Activated naive CD8-positive, alpha-beta T cell treated with anti-CD3 and anti-CD28 coated beads, Interleukin-2, amount 50 U/mL, for 24 hours (primary cell): Measurements from ENCODE around the gene R3HDM2.
A peak's percentile ranks its signal among the peaks of the same experiment; 100 is the strongest.
"Not testable (repeated sequence)": the region's sequence is repeated elsewhere in the genome, so short reads cannot be mapped to it uniquely, and the experiment has no call there.

Experiments used
- ATAC-seq: fragments of 150-1000 bp; cut with Tn5 transposase; one replicate; pipeline ENCODE4 v1.10.0; 2021
- DNase-seq: peaks from one replicate; pipeline ENCODE4 v3.0.0; 2021
- H3K27ac Mint-ChIP-seq: one replicate; pipeline ENCODE4 v1.8.0; 2021; ENCODE audit warnings: mild to moderate bottlenecking, mixed read lengths
- H3K27me3 Mint-ChIP-seq: one replicate; pipeline ENCODE4 v1.8.0; 2021; ENCODE audit warnings: mixed read lengths
- H3K36me3 Mint-ChIP-seq: one replicate; pipeline ENCODE4 v1.8.0; 2021; ENCODE audit warnings: low read depth, mixed read lengths
- H3K4me1 Mint-ChIP-seq: one replicate; pipeline ENCODE4 v1.8.0; 2021; ENCODE audit warnings: mixed read lengths
- H3K4me3 Mint-ChIP-seq: one replicate; pipeline ENCODE4 v1.8.0; 2021; ENCODE audit warnings: mild to moderate bottlenecking, moderate library complexity, mixed read lengths
- H3K9me3 Mint-ChIP-seq: one replicate; pipeline ENCODE4 v1.8.0; 2021; ENCODE audit warnings: mixed read lengths

Gene R3HDM2

GRCh38 chr12:57282073-57282472 lies 148.8 kb downstream of the R3HDM2 start:
- H3K9me3 Mint-ChIP-seq, DNase-seq, ATAC-seq, H3K27me3 Mint-ChIP-seq, H3K27ac Mint-ChIP-seq, H3K4me3 Mint-ChIP-seq: not testable (repeated sequence)
- Mint-ChIP-seq H3K4me1 (peaks cover 24% of the 10 kb centered on the region), H3K36me3 (peaks cover 13% of the 10 kb centered on the region)

DNA sequence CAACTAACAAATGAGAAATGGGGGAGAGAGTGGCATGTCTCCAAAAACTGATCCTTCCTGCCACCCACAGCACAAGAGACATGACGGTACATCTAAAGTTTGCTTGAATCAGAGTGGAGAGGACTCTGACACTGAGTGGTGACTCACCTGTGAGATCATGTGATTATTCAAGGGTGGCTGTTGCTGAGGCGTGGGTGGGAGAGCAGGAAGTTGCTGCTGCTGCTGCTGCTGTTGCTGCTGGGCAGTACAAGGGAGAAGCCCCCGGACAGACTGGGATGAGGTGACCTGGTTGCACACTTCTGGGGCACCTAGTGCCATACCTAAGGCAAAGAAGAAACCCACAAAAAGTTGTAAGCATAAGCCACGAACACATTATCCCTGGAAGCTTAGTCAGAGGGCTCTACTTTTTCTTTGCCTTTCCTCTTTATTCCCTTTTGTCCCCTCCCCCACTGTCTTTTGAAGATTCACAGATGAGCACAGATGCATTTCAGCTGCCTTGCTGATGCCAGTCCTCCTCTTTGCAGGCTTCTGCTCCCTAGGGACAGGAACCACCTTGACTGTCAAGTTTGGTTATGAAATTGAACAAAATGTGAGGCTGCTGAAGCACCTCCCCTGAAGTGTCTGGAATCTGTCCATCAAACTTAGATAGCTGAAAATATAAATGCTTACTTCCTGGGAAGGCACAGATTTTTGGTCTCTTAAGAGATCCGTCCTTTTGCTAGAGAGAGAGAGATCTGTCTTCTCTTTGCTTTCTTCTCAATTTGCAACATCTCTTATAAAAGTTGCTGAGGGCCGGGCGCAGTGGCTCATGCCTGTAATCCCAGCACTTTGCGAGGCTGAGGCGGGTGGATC lies 150.4 kb downstream of the R3HDM2 start:
- Mint-ChIP-seq H3K4me1 (peaks cover 26% of the 10 kb centered on the region), H3K27me3 (no peaks in the 10 kb centered on the region), H3K4me3 (peak overlapping the region; percentile 69), H3K36me3 (peaks cover 20% of the 10 kb centered on the region), H3K9me3 (no peaks in the 10 kb centered on the region), H3K27ac (peak overlapping the region; percentile 90)
- ATAC-seq (peak; percentile 100), DNase-seq (peak; percentile 71)

GRCh38 chr12:57278465-57279381 lies 152.1 kb downstream of the R3HDM2 start:
- Mint-ChIP-seq H3K9me3 (no peaks in the 10 kb centered on the region), H3K4me3 (no peak overlapping the region), H3K27ac (peak overlapping the region; percentile 2), H3K36me3 (peaks cover 27% of the 10 kb centered on the region), H3K4me1 (peaks cover 29% of the 10 kb centered on the region), H3K27me3 (no peaks in the 10 kb centered on the region)
- DNase-seq (no peak), ATAC-seq (no peak)

DNA sequence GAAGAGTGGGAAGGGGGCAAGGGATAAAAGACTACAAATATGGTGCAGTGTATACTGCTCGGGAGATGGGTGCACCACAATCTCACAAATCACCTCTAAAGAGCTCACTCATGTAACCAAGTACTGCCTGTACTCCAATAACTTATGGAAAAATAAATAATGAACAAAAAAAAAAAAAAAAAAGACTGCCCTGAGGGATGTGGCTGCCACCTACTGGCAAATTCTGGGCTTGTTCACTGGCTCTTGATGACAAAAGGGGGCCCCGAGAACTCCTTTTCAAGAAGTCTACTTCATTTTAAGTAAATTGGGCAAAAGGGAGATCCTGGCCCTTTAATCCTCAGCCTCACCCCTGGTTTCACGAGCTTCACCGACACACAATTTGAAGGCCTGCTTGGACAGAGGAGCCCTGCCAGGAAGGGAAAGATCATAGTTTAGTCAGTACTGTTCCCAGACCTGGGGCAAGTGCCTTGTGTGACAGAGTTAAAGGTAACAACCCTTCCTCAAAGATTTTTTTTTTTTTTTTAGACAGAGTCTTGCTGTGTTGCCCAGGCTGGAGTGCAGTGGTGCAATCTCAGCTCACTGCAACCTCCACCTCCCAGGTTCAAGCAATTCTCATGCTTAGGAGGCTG lies 153.8 kb downstream of the R3HDM2 start:
- DNase-seq (peak; percentile 32), ATAC-seq (no peak)
- no peak overlapping the region for H3K4me3 Mint-ChIP-seq
- no peak overlapping the region for H3K27ac Mint-ChIP-seq
- no peaks in the 10 kb centered on the region for H3K27me3 Mint-ChIP-seq
- H3K9me3 Mint-ChIP-seq = no peaks in the 10 kb centered on the region
- H3K4me1 Mint-ChIP-seq = peaks cover 29% of the 10 kb centered on the region
- H3K36me3 Mint-ChIP-seq = peaks cover 27% of the 10 kb centered on the region

DNA sequence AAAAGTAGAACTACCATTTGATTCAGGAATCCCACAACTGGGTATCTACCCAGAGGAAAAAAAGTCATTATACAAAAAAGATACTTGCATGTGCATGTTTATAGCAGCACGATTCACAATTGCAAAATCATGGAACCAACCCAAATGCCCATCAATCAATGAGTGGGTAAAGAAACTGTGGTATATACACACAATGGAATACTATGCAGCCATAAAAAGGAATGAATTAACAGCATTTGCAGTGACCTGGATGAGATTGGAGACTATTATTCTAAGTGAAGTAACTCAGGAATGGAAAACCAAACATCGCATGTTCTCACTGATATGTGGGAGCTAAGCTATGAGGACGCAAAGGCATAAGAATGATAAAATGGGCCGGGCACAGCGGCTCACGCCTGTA lies 154.6 kb downstream of the R3HDM2 start:
- Mint-ChIP-seq H3K4me1 (peaks cover 29% of the 10 kb centered on the region), H3K36me3 (peaks cover 27% of the 10 kb centered on the region)
- H3K4me3 Mint-ChIP-seq, H3K27me3 Mint-ChIP-seq, ATAC-seq, DNase-seq, H3K9me3 Mint-ChIP-seq, H3K27ac Mint-ChIP-seq: not testable (repeated sequence)

DNA sequence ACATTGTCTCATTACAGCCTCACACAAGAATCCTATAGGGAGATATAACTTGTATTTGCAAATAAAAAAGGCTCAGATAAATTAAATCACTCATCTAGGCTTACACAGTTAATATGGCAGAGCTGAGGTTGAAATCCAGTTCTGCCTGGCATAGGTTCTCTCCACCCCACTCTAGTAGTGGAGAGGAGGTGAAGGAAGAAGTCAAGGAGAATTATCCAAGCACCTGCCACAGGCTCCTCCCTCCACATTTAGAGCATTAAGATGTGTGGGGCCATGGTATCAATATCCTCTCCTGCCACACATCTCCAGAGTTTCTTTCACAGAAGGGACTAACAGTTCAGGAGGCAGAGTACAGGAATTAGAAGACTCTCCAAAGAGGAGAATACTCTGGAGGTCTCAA lies 157.3 kb downstream of the R3HDM2 start:
- H3K4me3 Mint-ChIP-seq = no peak overlapping the region
- H3K9me3 Mint-ChIP-seq = no peaks in the 10 kb centered on the region
- ATAC-seq (no peak), DNase-seq (no peak)
- no peak overlapping the region for H3K27ac Mint-ChIP-seq
- H3K27me3 Mint-ChIP-seq = no peaks in the 10 kb centered on the region
- H3K4me1 Mint-ChIP-seq = peaks cover 9% of the 10 kb centered on the region
- H3K36me3 Mint-ChIP-seq = peaks cover 26% of the 10 kb centered on the region

- Mint-ChIP-seq H3K27ac (no peak overlapping the region), H3K9me3 (no peaks in the 10 kb centered on the region), H3K4me3 (no peak overlapping the region), H3K4me1 (peaks cover 16% of the 10 kb centered on the region), H3K36me3 (peaks cover 29% of the 10 kb centered on the region), H3K27me3 (no peaks in the 10 kb centered on the region)
- DNase-seq (no peak), ATAC-seq (no peak)
These were observed 158.3 kb downstream of the R3HDM2 start for GRCh38 chr12:57272337-57273151.

DNA sequence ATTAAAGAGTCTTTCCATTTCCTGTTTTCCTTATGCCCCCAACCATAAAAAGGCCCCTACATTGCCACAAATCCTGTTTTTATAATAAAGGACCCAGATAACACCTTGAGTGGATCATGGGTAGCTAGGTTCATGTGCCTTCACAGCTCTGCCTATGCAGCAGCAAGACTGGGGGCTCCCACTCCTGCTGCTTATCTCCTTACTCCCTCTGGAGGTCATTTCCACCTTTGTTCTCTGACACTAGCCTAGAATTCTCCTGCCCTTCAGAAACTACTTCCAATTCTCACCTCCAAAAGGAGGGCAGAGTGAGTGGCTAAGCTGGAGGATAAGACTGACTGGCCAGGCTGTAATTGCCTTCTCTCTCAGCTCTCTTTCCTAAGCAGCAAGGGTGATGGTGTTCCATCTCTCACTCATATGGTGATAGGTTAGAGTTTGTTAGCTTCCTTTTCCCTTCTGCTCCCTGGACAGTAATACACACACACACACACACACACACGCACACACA lies 159.8 kb downstream of the R3HDM2 start:
- Mint-ChIP-seq H3K9me3 (no peaks in the 10 kb centered on the region), H3K27me3 (no peaks in the 10 kb centered on the region), H3K4me1 (peaks cover 19% of the 10 kb centered on the region), H3K36me3 (peaks cover 26% of the 10 kb centered on the region), H3K27ac (peak overlapping the region; percentile 46), H3K4me3 (no peak overlapping the region)
- ATAC-seq (no peak), DNase-seq (no peak)

GRCh38 chr12:57268264-57268663 lies 162.6 kb downstream of the R3HDM2 start:
- DNase-seq = peak; percentile 20
- Mint-ChIP-seq H3K36me3 (peaks cover 19% of the 10 kb centered on the region), H3K4me1 (peaks cover 17% of the 10 kb centered on the region)

DNA sequence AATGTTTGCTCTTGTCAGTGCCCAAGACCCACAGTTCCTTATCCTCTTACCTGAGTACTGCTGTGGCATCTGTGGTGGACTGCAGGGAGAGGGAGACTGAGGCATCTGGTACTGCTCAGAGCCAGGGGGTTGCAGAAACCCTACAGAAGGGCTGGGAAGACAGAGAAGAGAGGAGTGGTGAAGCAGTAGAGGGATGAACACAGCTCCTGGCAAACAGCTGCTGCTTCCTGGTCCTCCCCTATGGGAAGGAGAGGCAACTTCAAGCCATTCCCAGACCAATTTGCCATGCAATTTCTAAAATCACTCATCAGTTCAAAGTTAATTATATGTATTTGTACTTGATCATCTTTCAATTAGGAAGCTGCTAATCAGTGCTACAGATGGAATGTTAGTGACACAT lies 164.2 kb downstream of the R3HDM2 start:
- H3K27me3 Mint-ChIP-seq = no peaks in the 10 kb centered on the region
- H3K9me3 Mint-ChIP-seq = no peaks in the 10 kb centered on the region
- ATAC-seq (no peak), DNase-seq (no peak)
- peaks cover 17% of the 10 kb centered on the region for H3K4me1 Mint-ChIP-seq
- no peak overlapping the region for H3K4me3 Mint-ChIP-seq
- peaks cover 25% of the 10 kb centered on the region for H3K36me3 Mint-ChIP-seq
- H3K27ac Mint-ChIP-seq = peak overlapping the region; percentile 19

More at GRCh38 chr12:57268264-57268663, 162.6 kb downstream of the R3HDM2 start:
- no peak overlapping the region for H3K4me3 Mint-ChIP-seq
- ATAC-seq = peak; percentile 91
- H3K27me3 Mint-ChIP-seq = no peaks in the 10 kb centered on the region
- no peaks in the 10 kb centered on the region for H3K9me3 Mint-ChIP-seq
- peak overlapping the region; percentile 85 for H3K27ac Mint-ChIP-seq

- H3K36me3 Mint-ChIP-seq = peaks cover 16% of the 10 kb centered on the region
- no peak for DNase-seq
- no peaks in the 10 kb centered on the region for H3K27me3 Mint-ChIP-seq
- no peak overlapping the region for H3K4me3 Mint-ChIP-seq
- H3K4me1 Mint-ChIP-seq = peaks cover 11% of the 10 kb centered on the region
- no peaks in the 10 kb centered on the region for H3K9me3 Mint-ChIP-seq
- H3K27ac Mint-ChIP-seq = no peak overlapping the region
- ATAC-seq = no peak
These were observed 167.7 kb downstream of the R3HDM2 start for GRCh38 chr12:57263096-57263495.

GRCh38 chr12:57262126-57262822 lies 168.6 kb downstream of the R3HDM2 start:
- no peaks in the 10 kb centered on the region for H3K9me3 Mint-ChIP-seq
- H3K4me3 Mint-ChIP-seq = no peak overlapping the region
- H3K27me3 Mint-ChIP-seq = no peaks in the 10 kb centered on the region
- H3K36me3 Mint-ChIP-seq = peaks cover 13% of the 10 kb centered on the region
- peaks cover 5% of the 10 kb centered on the region for H3K4me1 Mint-ChIP-seq
- ATAC-seq (no peak), DNase-seq (no peak)
- no peak overlapping the region for H3K27ac Mint-ChIP-seq

- H3K4me3 Mint-ChIP-seq = no peak overlapping the region
- H3K36me3 Mint-ChIP-seq = peaks cover 11% of the 10 kb centered on the region
- H3K27me3 Mint-ChIP-seq = no peaks in the 10 kb centered on the region
- no peak overlapping the region for H3K27ac Mint-ChIP-seq
- DNase-seq (no peak), ATAC-seq (no peak)
- no peaks in the 10 kb centered on the region for H3K9me3 Mint-ChIP-seq
- peaks cover 4% of the 10 kb centered on the region for H3K4me1 Mint-ChIP-seq
These were observed 169.4 kb downstream of the R3HDM2 start for GRCh38 chr12:57261428-57261865.
